Inflammatory macrophage (primary cell): ENCODE measurements around the gene CHST13.

ENCODE experiments used
- DNase-seq, 2 donors: peaks; one replicate each; pipeline ENCODE4 v3.0.0-alpha.2; 2020 to 2022

The CHST13 gene

GRCh38 chr3:126556637-126557414 lies 32.9 kb downstream of the CHST13 start:
- no peak for DNase-seq

GRCh38 chr3:126557415-126557745 lies 33.4 kb downstream of the CHST13 start:
- DNase-seq: no peak

- no peak for DNase-seq
These were observed 33.8 kb downstream of the CHST13 start for GRCh38 chr3:126557761-126558160.

GRCh38 chr3:126558336-126559071 lies 34.5 kb downstream of the CHST13 start, which contains the start of gene C3orf22:
C3orf22 (minus strand) TSS chr3:126558932; CDS start chr3:126553390, 5,542 bp downstream.
- DNase-seq: no peak

- DNase-seq: no peak
These were observed 38.9 kb downstream of the CHST13 start for GRCh38 chr3:126562737-126563276.

- no peak for DNase-seq
These were observed 43.9 kb downstream of the CHST13 start for GRCh38 chr3:126567696-126568438.

GRCh38 chr3:126568776-126569342 lies 44.9 kb downstream of the CHST13 start:
- DNase-seq: no peak

- DNase-seq: no peak
These were observed 45.5 kb downstream of the CHST13 start for GRCh38 chr3:126569390-126569975.

GRCh38 chr3:126570103-126570541 lies 46.2 kb downstream of the CHST13 start:
- peak; percentile 7 to 50 for DNase-seq

- DNase-seq: no peak
These were observed 47.1 kb downstream of the CHST13 start for GRCh38 chr3:126571078-126571477.

- DNase-seq: no peak
These were observed 49.6 kb downstream of the CHST13 start for GRCh38 chr3:126573492-126574117.

- peak; percentile 3 to 44 for DNase-seq
These were observed 53.3 kb downstream of the CHST13 start for GRCh38 chr3:126577261-126577660.

GRCh38 chr3:126578702-126579101 lies 54.7 kb downstream of the CHST13 start:
- DNase-seq: no peak

- DNase-seq: peak; percentile 17 to 48
These were observed 56.8 kb downstream of the CHST13 start for GRCh38 chr3:126580746-126581145.

GRCh38 chr3:126581569-126581968 lies 57.6 kb downstream of the CHST13 start:
- DNase-seq: no peak

GRCh38 chr3:126582311-126582710 lies 58.4 kb downstream of the CHST13 start:
- no peak for DNase-seq

- peak; percentile 76 to 84 for DNase-seq
These were observed 67.6 kb downstream of the CHST13 start for GRCh38 chr3:126591515-126591914.
